ENCODE data around the gene PLA2G1B.
A peak's percentile ranks its signal among the peaks of the same experiment; 100 is the strongest.

Gene PLA2G1B

GRCh38 chr12:120331390-120331789 lies 3.8 kb upstream of the PLA2G1B start:
- H3K4me3 ChIP-seq (ENCODE audit: low read depth, low read length) = no peak overlapping the region
- no peak for TF ChIP-seq CTCF (IDR thresholded peaks at IDR 0.05; ENCODE audit: insufficient read depth, low read depth, low read length, missing control alignments)
- no peak for DNase-seq (ENCODE audit: low read depth)

- DNase-seq (ENCODE audit: low read depth) = no peak
- no peak for TF ChIP-seq CTCF (IDR thresholded peaks at IDR 0.05; ENCODE audit: insufficient read depth, low read depth, low read length, missing control alignments)
- H3K4me3 ChIP-seq (ENCODE audit: low read depth, low read length) = no peak overlapping the region
These were observed 649 bp upstream of the PLA2G1B start for GRCh38 chr12:120328228-120328627.

- H3K4me3 ChIP-seq (ENCODE audit: low read depth, low read length) = no peak overlapping the region
- no peak for TF ChIP-seq CTCF (IDR thresholded peaks at IDR 0.05; ENCODE audit: insufficient read depth, low read depth, low read length, missing control alignments)
- DNase-seq (ENCODE audit: low read depth) = no peak
These were observed 2.6 kb downstream of the PLA2G1B start for GRCh38 chr12:120324841-120325417.

GRCh38 chr12:120323772-120324171 lies 3.8 kb downstream of the PLA2G1B start:
- no peak for TF ChIP-seq CTCF (IDR thresholded peaks at IDR 0.05; ENCODE audit: insufficient read depth, low read depth, low read length, missing control alignments)
- H3K4me3 ChIP-seq (ENCODE audit: low read depth, low read length) = no peak overlapping the region
- DNase-seq (ENCODE audit: low read depth) = no peak

- H3K4me3 ChIP-seq (ENCODE audit: low read depth, low read length) = no peak overlapping the region
- DNase-seq (ENCODE audit: low read depth) = no peak
- TF ChIP-seq CTCF (IDR thresholded peaks at IDR 0.05; ENCODE audit: insufficient read depth, low read depth, low read length, missing control alignments) = no peak
These were observed 6.0 kb downstream of the PLA2G1B start for GRCh38 chr12:120321382-120322202.

- H3K4me3 ChIP-seq (ENCODE audit: low read depth, low read length) = peak overlapping the region; percentile 71
- TF ChIP-seq CTCF (IDR thresholded peaks at IDR 0.05; ENCODE audit: insufficient read depth, low read depth, low read length, missing control alignments) = peak; percentile 49
- DNase-seq (ENCODE audit: low read depth) = peak; percentile 99
These were observed 10.1 kb downstream of the PLA2G1B start for GRCh38 chr12:120317224-120318105.
